ENCODE results near the gene THEM4. TPM values are rescaled to one million over a fixed set of nuclear protein-coding genes. Genes with fewer than 3 reads are reported as not detected.
"Not testable (repeated sequence)": the region's sequence is repeated elsewhere in the genome, so short reads cannot be mapped to it uniquely, and the experiment has no call there.

The THEM4 gene
- total and polyA plus RNA-seq, 4 experiments from 2014 or later, result 105 to 122 (median 109) TPM

GRCh38 chr1:151907363-151908139 lies 1.8 kb downstream of the THEM4 start:
- DNase-seq, result no peak
- peaks cover 31 to 61% (median 50%) of the 10 kb centered on the region in 4 donors for H3K4me1 Mint-ChIP-seq
- H3K9me3 Mint-ChIP-seq, result peaks cover 0 to 19% (median 13%) of the 10 kb centered on the region in 8 donors
- Histone ChIP-seq H3K27me3 (ENCODE audit: insufficient read depth, low read length) (no peaks in the 10 kb centered on the region), H3K9me3 (ENCODE audit: control insufficient read depth in 1 of 2, low read length in 2 of 2) (peaks cover 0 to 8% of the 10 kb centered on the region in 2 donors), H3K27ac (ENCODE audit: low read depth, low read length) (no peak overlapping the region), H3K36me3 (ENCODE audit: insufficient read depth, low read length) (no peaks in the 10 kb centered on the region), H3K4me1 (ENCODE audit: insufficient read depth, low read length) (peaks cover 72% of the 10 kb centered on the region), H3K4me3 (ENCODE audit: low read length in 2 of 2) (peak overlapping the region in 1 of 2 donors; percentile 15)
- intact Hi-C loops (cut with micrococcal nuclease), result loop anchor here (5.0 kb wide), 1 partner anchor 70 kb away; the partner anchor contains the start of gene C2CD4D
- H3K27ac Mint-ChIP-seq, result peak overlapping the region in 5 of 7 donors; percentile 73 to 93 (median 86)
- peak overlapping the region; percentile 48 to 88 (median 86) for H3K4me3 Mint-ChIP-seq
- CTCF ChIA-PET (ENCODE audit: partially characterized antibody), result interaction anchor here (0.7 to 4.5 kb wide), 6 partner anchors 9 to 127 kb away, joined by 3 to 48 read pairs (median 14); no protein-coding TSS in a partner anchor
- POLR2A ChIA-PET (ENCODE audit: partially characterized antibody), result interaction anchor here (0.8 to 9.6 kb wide), 7 partner anchors 13 to 145 kb away, joined by 3 to 248 read pairs (median 4); partner anchors contain the start of gene C2CD4D
- no peaks in the 10 kb centered on the region for H3K27me3 Mint-ChIP-seq
- H3K36me3 Mint-ChIP-seq, result peaks cover 27 to 33% of the 10 kb centered on the region in 2 donors

- H3K27ac ChIP-seq (ENCODE audit: low read depth, low read length); H3K9me3 ChIP-seq (ENCODE audit: control insufficient read depth in 1 of 2, low read length in 2 of 2); H3K27me3 ChIP-seq (ENCODE audit: insufficient read depth, low read length); H3K4me3 ChIP-seq (ENCODE audit: low read length in 2 of 2); DNase-seq; H3K36me3 ChIP-seq (ENCODE audit: insufficient read depth, low read length); H3K27me3 Mint-ChIP-seq: not testable (repeated sequence)
- peaks cover 85% of the 10 kb centered on the region for H3K4me1 ChIP-seq (ENCODE audit: insufficient read depth, low read length)
- Mint-ChIP-seq H3K4me3 (peak overlapping the region in 2 of 8 donors; percentile 25 to 36), H3K9me3 (peaks cover 0 to 27% (median 21%) of the 10 kb centered on the region in 8 donors), H3K27ac (peak overlapping the region in 1 of 7 donors; percentile 22), H3K4me1 (peaks cover 39 to 72% (median 57%) of the 10 kb centered on the region in 4 donors), H3K36me3 (peaks cover 34 to 43% of the 10 kb centered on the region in 2 donors)
- POLR2A ChIA-PET (ENCODE audit: partially characterized antibody), result interaction anchor here (9.6 kb wide), 1 partner anchor 12 kb away, joined by 248 read pairs; no protein-coding TSS in a partner anchor
- CTCF ChIA-PET (ENCODE audit: partially characterized antibody), result interaction anchor here (3.4 to 4.5 kb wide), 3 partner anchors 8 to 95 kb away, joined by 13 to 48 read pairs (median 16); no protein-coding TSS in a partner anchor
- intact Hi-C loops (cut with micrococcal nuclease), result loop anchor here (5.0 kb wide), 1 partner anchor 69 kb away; the partner anchor contains the start of gene C2CD4D
Measured at GRCh38 chr1:151906324-151906645, 3.0 kb downstream of the THEM4 start.

GRCh38 chr1:151905443-151906323 lies 3.6 kb downstream of the THEM4 start:
- DNase-seq, result peak in 2 of 5 donors; percentile 16 to 50
- peaks cover 42 to 78% (median 61%) of the 10 kb centered on the region in 4 donors for H3K4me1 Mint-ChIP-seq
- ChIA-PET POLR2A (ENCODE audit: partially characterized antibody) (interaction anchor here (0.7 to 9.6 kb wide), 16 partner anchors 10 to 850 kb away, joined by 3 to 248 read pairs (median 4); partner anchors contain the start of genes C2CD4D, MRPL9, S100A10 and S100A11), CTCF (ENCODE audit: partially characterized antibody) (interaction anchor here (1.0 to 4.5 kb wide), 10 partner anchors 7 to 95 kb away, joined by 3 to 48 read pairs (median 6); partner anchors contain the start of gene S100A10)
- H3K27me3 ChIP-seq (ENCODE audit: insufficient read depth, low read length); H3K9me3 ChIP-seq (ENCODE audit: control insufficient read depth in 1 of 2, low read length in 2 of 2); H3K27me3 Mint-ChIP-seq; H3K36me3 ChIP-seq (ENCODE audit: insufficient read depth, low read length): not testable (repeated sequence)
- H3K4me3 Mint-ChIP-seq, result peak overlapping the region; percentile 44 to 85 (median 68)
- H3K36me3 Mint-ChIP-seq, result peaks cover 36 to 49% of the 10 kb centered on the region in 2 donors
- peaks cover 90% of the 10 kb centered on the region for H3K4me1 ChIP-seq (ENCODE audit: insufficient read depth, low read length)
- peak overlapping the region in 1 of 2 donors; percentile 13 for H3K4me3 ChIP-seq (ENCODE audit: low read length in 2 of 2)
- H3K27ac ChIP-seq (ENCODE audit: low read depth, low read length), result peak overlapping the region; percentile 36
- H3K9me3 Mint-ChIP-seq, result peaks cover 0 to 32% (median 26%) of the 10 kb centered on the region in 8 donors
- peak overlapping the region; percentile 83 to 95 (median 91) for H3K27ac Mint-ChIP-seq
- intact Hi-C loops (cut with micrococcal nuclease), result loop anchor here (2.0 to 5.0 kb wide), 3 partner anchors 15 to 68 kb away; partner anchors contain the start of gene C2CD4D

GRCh38 chr1:151905070-151905442 lies 4.3 kb downstream of the THEM4 start:
- DNase-seq, result peak; percentile 55 to 68 (median 61)
- H3K27ac Mint-ChIP-seq, result peak overlapping the region; percentile 83 to 95 (median 91)
- H3K9me3 ChIP-seq (ENCODE audit: control insufficient read depth in 1 of 2, low read length in 2 of 2), result peaks cover 0 to 8% of the 10 kb centered on the region in 2 donors
- no peaks in the 10 kb centered on the region for H3K27me3 ChIP-seq (ENCODE audit: insufficient read depth, low read length)
- H3K4me1 ChIP-seq (ENCODE audit: insufficient read depth, low read length), result peaks cover 95% of the 10 kb centered on the region
- H3K9me3 Mint-ChIP-seq, result peaks cover 0 to 38% (median 31%) of the 10 kb centered on the region in 8 donors
- intact Hi-C loops (cut with micrococcal nuclease), result loop anchor here (2.0 to 5.0 kb wide), 3 partner anchors 14 to 68 kb away; partner anchors contain the start of gene C2CD4D
- H3K27ac ChIP-seq (ENCODE audit: low read depth, low read length), result peak overlapping the region; percentile 36
- no peaks in the 10 kb centered on the region for H3K27me3 Mint-ChIP-seq
- peaks cover 47 to 84% (median 65%) of the 10 kb centered on the region in 4 donors for H3K4me1 Mint-ChIP-seq
- POLR2A ChIA-PET (ENCODE audit: partially characterized antibody), result interaction anchor here (0.7 to 9.6 kb wide), 21 partner anchors 10 to 849 kb away, joined by 3 to 248 read pairs (median 4); partner anchors contain the start of genes C2CD4D, MRPL9, S100A10 and S100A11
- no peaks in the 10 kb centered on the region for H3K36me3 ChIP-seq (ENCODE audit: insufficient read depth, low read length)
- peak overlapping the region; percentile 44 to 85 (median 68) for H3K4me3 Mint-ChIP-seq
- peak overlapping the region; percentile 2 to 13 for H3K4me3 ChIP-seq (ENCODE audit: low read length in 2 of 2)
- CTCF ChIA-PET (ENCODE audit: partially characterized antibody), result interaction anchor here (0.7 to 3.4 kb wide), 10 partner anchors 12 to 96 kb away, joined by 3 to 13 read pairs (median 6); partner anchors contain the start of gene S100A10
- peaks cover 41 to 55% of the 10 kb centered on the region in 2 donors for H3K36me3 Mint-ChIP-seq

GRCh38 chr1:151902858-151903257 lies 6.5 kb downstream of the THEM4 start:
- no peaks in the 10 kb centered on the region for H3K36me3 ChIP-seq (ENCODE audit: insufficient read depth, low read length)
- no peak for DNase-seq
- peak overlapping the region in 1 of 8 donors; percentile 28 for H3K4me3 Mint-ChIP-seq
- intact Hi-C loops (cut with micrococcal nuclease), result no loop called here
- H3K36me3 Mint-ChIP-seq, result peaks cover 45 to 54% of the 10 kb centered on the region in 2 donors
- H3K27me3 ChIP-seq (ENCODE audit: insufficient read depth, low read length), result no peaks in the 10 kb centered on the region
- peaks cover 0 to 7% of the 10 kb centered on the region in 2 donors for H3K9me3 ChIP-seq (ENCODE audit: control insufficient read depth in 1 of 2, low read length in 2 of 2)
- peaks cover 99% of the 10 kb centered on the region for H3K4me1 ChIP-seq (ENCODE audit: insufficient read depth, low read length)
- peak overlapping the region in 4 of 7 donors; percentile 12 to 35 (median 22) for H3K27ac Mint-ChIP-seq
- no peaks in the 10 kb centered on the region for H3K27me3 Mint-ChIP-seq
- CTCF ChIA-PET (ENCODE audit: partially characterized antibody), result no interaction called here
- no peak overlapping the region for H3K27ac ChIP-seq (ENCODE audit: low read depth, low read length)
- POLR2A ChIA-PET (ENCODE audit: partially characterized antibody), result interaction anchor here (1.2 to 9.6 kb wide), 3 partner anchors 9 to 65 kb away, joined by 4 to 248 read pairs (median 5); no protein-coding TSS in a partner anchor
- H3K9me3 Mint-ChIP-seq, result peaks cover 0 to 44% (median 40%) of the 10 kb centered on the region in 8 donors
- peaks cover 60 to 91% (median 71%) of the 10 kb centered on the region in 4 donors for H3K4me1 Mint-ChIP-seq
- H3K4me3 ChIP-seq (ENCODE audit: low read length in 2 of 2), result no peak overlapping the region

- H3K9me3 Mint-ChIP-seq, result peaks cover 0 to 35% (median 31%) of the 10 kb centered on the region in 8 donors
- H3K4me1 Mint-ChIP-seq, result peaks cover 69 to 92% (median 78%) of the 10 kb centered on the region in 4 donors
- H3K4me3 ChIP-seq (ENCODE audit: low read length in 2 of 2); H3K27me3 Mint-ChIP-seq; H3K27me3 ChIP-seq (ENCODE audit: insufficient read depth, low read length); DNase-seq; H3K36me3 ChIP-seq (ENCODE audit: insufficient read depth, low read length); intact Hi-C loops (cut with micrococcal nuclease); H3K9me3 ChIP-seq (ENCODE audit: control insufficient read depth in 1 of 2, low read length in 2 of 2); H3K27ac ChIP-seq (ENCODE audit: low read depth, low read length): not testable (repeated sequence)
- H3K27ac Mint-ChIP-seq, result peak overlapping the region in 5 of 7 donors; percentile 66 to 94 (median 70)
- H3K36me3 Mint-ChIP-seq, result peaks cover 35 to 40% of the 10 kb centered on the region in 2 donors
- peaks cover 99% of the 10 kb centered on the region for H3K4me1 ChIP-seq (ENCODE audit: insufficient read depth, low read length)
- ChIA-PET CTCF (ENCODE audit: partially characterized antibody) (interaction anchor here (4.6 to 4.8 kb wide), 2 partner anchors 7 to 101 kb away, joined by 26 to 48 read pairs; partner anchors contain the start of gene THEM4), POLR2A (ENCODE audit: partially characterized antibody) (interaction anchor here (1.2 to 14.5 kb wide), 3 partner anchors 6 to 60 kb away, joined by 4 to 248 read pairs (median 8); partner anchors contain the start of genes C2CD4D and THEM4)
- peak overlapping the region in 3 of 8 donors; percentile 13 to 48 (median 22) for H3K4me3 Mint-ChIP-seq
Measured at GRCh38 chr1:151900804-151901203, 8.5 kb downstream of the THEM4 start.
